GM19023 (cell line): ENCODE data around the gene LGALS7.
"Not testable (repeated sequence)": the region's sequence is repeated elsewhere in the genome, so short reads cannot be mapped to it uniquely, and the experiment has no call there.

Source experiments
- ATAC-seq: cut with Tn5 transposase; IDR thresholded peaks from one replicate; pipeline ENCODE4 v1.9.1; 2021; ENCODE audit warnings: mild to moderate bottlenecking, moderate library complexity; ENCODE audit not compliant: unreplicated experiment

LGALS7 gene

GRCh38 chr19:38800577-38801347 is 27.4 kb upstream of the LGALS7 start:
- no peak for ATAC-seq

GRCh38 chr19:38799104-38799503 is 25.8 kb upstream of the LGALS7 start:
- no peak for ATAC-seq

GRCh38 chr19:38797781-38798180 is 24.5 kb upstream of the LGALS7 start:
- ATAC-seq, result not testable (repeated sequence)

GRCh38 chr19:38796154-38796553 is 22.8 kb upstream of the LGALS7 start:
- no peak for ATAC-seq

GRCh38 chr19:38795549-38795948 is 22.2 kb upstream of the LGALS7 start:
- ATAC-seq, result no peak

- ATAC-seq, result no peak
These were observed 20.4 kb upstream of the LGALS7 start for GRCh38 chr19:38793671-38794070.

GRCh38 chr19:38793177-38793576 is 19.9 kb upstream of the LGALS7 start:
- ATAC-seq, result no peak

GRCh38 chr19:38792250-38793111 is 19.2 kb upstream of the LGALS7 start:
- no peak for ATAC-seq

- ATAC-seq, result peak; percentile 63
These were observed 18.2 kb upstream of the LGALS7 start for GRCh38 chr19:38791451-38792064.

GRCh38 chr19:38790507-38791403 is 17.4 kb upstream of the LGALS7 start:
- ATAC-seq, result not testable (repeated sequence)

GRCh38 chr19:38788478-38789243 is 15.3 kb upstream of the LGALS7 start, which contains the start of gene LGALS7B:
Gene LGALS7B, plus strand, starts transcription at chr19:38789200. Its CDS starts 27 bp downstream, at chr19:38789227.
- no peak for ATAC-seq

- ATAC-seq, result no peak
These were observed 13.4 kb upstream of the LGALS7 start for GRCh38 chr19:38786572-38787265.

- ATAC-seq, result not testable (repeated sequence)
These were observed 12.7 kb upstream of the LGALS7 start for GRCh38 chr19:38786061-38786460.

- no peak for ATAC-seq
These were observed 11.9 kb upstream of the LGALS7 start for GRCh38 chr19:38785187-38785699.

GRCh38 chr19:38784224-38784623 is 10.9 kb upstream of the LGALS7 start:
- no peak for ATAC-seq

- ATAC-seq, result not testable (repeated sequence)
These were observed 8.9 kb upstream of the LGALS7 start for GRCh38 chr19:38782212-38782611.

- no peak for ATAC-seq
These were observed 7.7 kb upstream of the LGALS7 start for GRCh38 chr19:38781058-38781457.

- no peak for ATAC-seq
These were observed 7.1 kb upstream of the LGALS7 start for GRCh38 chr19:38780443-38780842.

GRCh38 chr19:38778733-38779132 is 5.4 kb upstream of the LGALS7 start:
- ATAC-seq, result no peak
